ENCODE results near the gene CAPG.
"Not testable (repeated sequence)": the region's sequence is repeated elsewhere in the genome, so short reads cannot be mapped to it uniquely, and the experiment has no call there.

The CAPG gene

GRCh38 chr2:85420536-85421259 is 10.5 kb upstream of the CAPG start:
- DNase-seq (ENCODE audit: low spot score): peak; percentile 88

GRCh38 chr2:85419009-85419675 is 9.0 kb upstream of the CAPG start:
- DNase-seq (ENCODE audit: low spot score): no peak

- peak; percentile 86 for DNase-seq (ENCODE audit: low spot score)
Observed at GRCh38 chr2:85418132-85419008, 8.2 kb upstream of the CAPG start, which contains the start of gene SH2D6. TSS of gene SH2D6 (plus strand) at chr2:85418714. CDS start at chr2:85429466, 10,752 bp downstream.

- DNase-seq (ENCODE audit: low spot score): no peak
Observed at GRCh38 chr2:85415980-85416650, 5.9 kb upstream of the CAPG start.

- DNase-seq (ENCODE audit: low spot score): no peak
Observed at GRCh38 chr2:85414761-85415553, 4.8 kb upstream of the CAPG start.

- DNase-seq (ENCODE audit: low spot score): not testable (repeated sequence)
Observed at GRCh38 chr2:85414421-85414759, 4.2 kb upstream of the CAPG start.

- DNase-seq (ENCODE audit: low spot score): no peak
Observed at GRCh38 chr2:85413592-85414420, 3.6 kb upstream of the CAPG start.

GRCh38 chr2:85411405-85411748 is 1.2 kb upstream of the CAPG start:
- no peak for DNase-seq (ENCODE audit: low spot score)

GRCh38 chr2:85410584-85411404 is 628 bp upstream of the CAPG start:
- DNase-seq (ENCODE audit: low spot score): no peak

GRCh38 chr2:85405201-85406059 is 4.7 kb downstream of the CAPG start:
- peak; percentile 80 for DNase-seq (ENCODE audit: low spot score)

GRCh38 chr2:85401844-85402243 is 8.3 kb downstream of the CAPG start:
- DNase-seq (ENCODE audit: low spot score): no peak

- DNase-seq (ENCODE audit: low spot score): no peak
Observed at GRCh38 chr2:85401464-85401805, 8.7 kb downstream of the CAPG start.

GRCh38 chr2:85400541-85401463 is 9.4 kb downstream of the CAPG start:
- DNase-seq (ENCODE audit: low spot score): peak; percentile 92

GRCh38 chr2:85400023-85400422 is 10.1 kb downstream of the CAPG start:
- DNase-seq (ENCODE audit: low spot score): no peak

- no peak for DNase-seq (ENCODE audit: low spot score)
Observed at GRCh38 chr2:85399183-85399455, 11.0 kb downstream of the CAPG start.

- DNase-seq (ENCODE audit: low spot score): no peak
Observed at GRCh38 chr2:85398426-85399182, 11.6 kb downstream of the CAPG start.

GRCh38 chr2:85397925-85398331 is 12.2 kb downstream of the CAPG start:
- DNase-seq (ENCODE audit: low spot score): no peak
